GM18861 (cell line): Measurements from ENCODE around the gene NIPAL1.
A peak's percentile ranks its signal among the peaks of the same experiment; 100 is the strongest.
"Not testable (repeated sequence)": the region's sequence is repeated elsewhere in the genome, so short reads cannot be mapped to it uniquely, and the experiment has no call there.

Source experiments
- ATAC-seq: cut with Tn5 transposase; IDR thresholded peaks from one replicate; pipeline ENCODE4 v1.9.1; 2021; ENCODE audit not compliant: unreplicated experiment

Gene NIPAL1

DNA sequence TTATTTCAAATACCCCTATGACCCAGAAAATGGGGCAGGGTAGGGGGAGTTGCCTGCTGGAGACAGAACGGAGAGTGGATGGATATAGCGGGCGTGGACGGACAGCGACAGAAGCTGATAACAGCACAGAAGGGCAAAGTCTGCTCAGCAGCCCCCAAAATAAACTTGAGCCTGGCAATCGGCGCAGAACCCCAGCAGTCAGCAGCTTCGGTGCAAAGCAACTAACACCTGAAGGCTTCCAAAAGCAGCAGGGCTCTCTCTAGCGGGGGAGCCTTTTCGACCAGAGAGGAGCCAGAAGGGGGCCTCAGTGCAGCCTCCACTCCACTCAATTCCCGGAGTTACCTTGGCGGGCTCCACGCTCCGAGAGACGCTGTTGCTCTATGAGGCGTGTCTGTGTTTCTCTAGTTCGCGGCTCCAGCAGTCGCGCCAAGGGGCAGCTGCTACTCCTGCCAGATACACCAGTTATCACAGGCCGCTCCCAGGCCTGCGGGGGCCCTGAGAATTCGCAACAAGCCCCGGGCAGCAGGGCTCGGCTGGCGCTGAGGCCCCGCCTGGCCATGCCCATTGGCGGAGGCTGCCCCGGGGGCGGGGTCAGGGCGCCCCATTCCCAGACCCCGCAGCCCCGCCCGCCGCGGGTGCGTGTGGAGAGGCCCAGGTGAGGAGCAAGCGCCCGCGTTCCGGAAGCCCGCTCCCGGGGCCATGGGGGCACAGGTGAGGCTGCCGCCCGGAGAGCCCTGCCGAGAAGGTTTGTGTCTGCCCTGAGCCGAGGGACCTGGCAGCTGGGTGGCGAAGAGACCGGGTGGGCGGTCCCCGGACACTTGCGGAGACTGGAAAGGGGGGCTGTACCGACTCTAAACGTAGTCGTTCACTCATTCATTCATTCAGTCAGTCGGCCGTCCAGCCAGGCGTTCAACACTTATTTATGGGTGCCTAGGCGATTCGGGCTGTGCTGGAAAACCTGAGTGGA is at the start of gene NIPAL1, which contains the start of gene CNGA1:
Gene NIPAL1 (plus strand): TSS at position 632 of the 967 bp plus-strand sequence. CDS start 68 bp downstream, at position 700.
Gene CNGA1 (minus strand): TSS at position 541 of the 967 bp plus-strand sequence. CDS start 63,992 bp downstream, outside the sequence.
- peak; percentile 85 for ATAC-seq

- ATAC-seq, result no peak
Measured at GRCh38 chr4:47968847-47969246, 47.7 kb upstream of the NIPAL1 start.

DNA sequence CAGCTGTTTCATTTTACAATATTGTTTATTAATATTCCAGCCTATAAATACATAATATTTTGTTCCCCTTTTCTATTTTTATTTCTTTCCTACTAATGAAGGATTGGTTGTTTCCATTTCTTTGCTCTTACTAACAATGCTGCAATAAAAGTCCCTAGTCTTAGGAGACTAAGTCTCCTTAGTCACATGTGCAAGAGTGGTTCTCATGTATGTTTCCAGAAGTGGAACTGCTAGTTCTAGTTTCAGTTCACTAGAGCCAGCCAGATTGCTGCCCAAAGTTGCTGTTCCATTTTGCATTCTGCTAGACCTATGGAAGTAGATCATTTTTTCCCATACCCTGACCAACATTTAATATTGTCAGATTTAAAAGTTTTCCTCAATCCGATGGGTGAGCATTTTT is 44.4 kb upstream of the NIPAL1 start:
- ATAC-seq, result peak; percentile 80

DNA sequence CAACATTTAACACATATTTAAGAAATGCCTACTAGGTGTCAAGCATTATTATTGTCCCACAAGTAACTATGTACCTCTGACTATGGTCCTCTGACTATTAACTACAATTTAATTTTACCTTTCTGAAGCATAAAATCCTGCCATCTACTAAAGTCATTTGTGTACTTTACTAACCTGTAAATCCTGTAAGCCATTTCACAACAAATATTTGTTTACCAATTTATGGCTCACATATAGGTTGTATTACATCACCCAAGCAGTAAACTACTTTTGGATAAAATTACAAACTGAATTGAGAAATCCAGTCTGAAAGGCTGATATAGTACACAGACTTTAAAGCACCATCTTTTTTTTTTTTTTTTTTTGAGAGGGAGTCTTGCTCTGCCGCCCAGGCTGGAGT is 43.9 kb upstream of the NIPAL1 start:
- ATAC-seq, result no peak

DNA sequence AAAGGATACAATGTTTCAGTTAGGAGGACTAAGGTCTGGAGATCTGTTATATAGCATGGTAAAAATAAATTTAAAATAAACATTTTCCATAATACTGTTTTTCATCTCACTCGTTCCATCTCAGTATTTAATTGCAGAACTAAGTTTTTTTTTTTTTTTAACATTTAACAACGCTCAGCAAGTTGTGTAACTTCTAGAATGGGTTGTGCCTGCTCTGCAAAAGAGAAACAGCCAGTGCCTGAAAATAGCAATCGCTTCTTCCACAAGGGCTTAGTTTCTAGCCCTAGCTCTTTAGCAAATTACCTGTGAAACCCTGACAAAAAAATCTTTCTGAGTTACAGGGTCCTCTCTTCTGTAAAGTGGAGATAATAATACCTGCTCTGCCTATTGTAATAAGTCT is 42.0 kb upstream of the NIPAL1 start:
- no peak for ATAC-seq

DNA sequence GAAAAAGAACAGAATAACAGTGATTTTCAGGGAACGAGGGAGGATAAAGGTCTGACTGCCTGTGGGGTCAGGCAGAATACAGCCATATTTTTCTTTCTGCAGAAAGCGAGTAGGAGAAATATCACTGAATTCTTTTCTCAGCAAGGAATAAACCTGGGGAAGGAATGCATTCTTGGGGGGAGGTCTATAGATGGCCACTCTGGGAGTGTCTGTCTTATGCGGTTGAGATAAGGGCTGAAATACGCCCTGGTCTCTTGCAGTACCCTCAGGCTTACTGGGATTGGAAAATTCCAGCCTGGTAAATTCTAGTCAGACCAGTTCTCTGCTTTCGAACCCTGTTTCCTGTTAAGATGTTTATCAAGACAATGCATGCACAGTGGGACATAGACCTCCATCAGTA is 26.4 kb upstream of the NIPAL1 start:
- ATAC-seq, result no peak

- ATAC-seq, result not testable (repeated sequence)
Measured at GRCh38 chr4:47992475-47992874, 24.1 kb upstream of the NIPAL1 start.

- no peak for ATAC-seq
Measured at GRCh38 chr4:47996021-47996420, 20.6 kb upstream of the NIPAL1 start.

DNA sequence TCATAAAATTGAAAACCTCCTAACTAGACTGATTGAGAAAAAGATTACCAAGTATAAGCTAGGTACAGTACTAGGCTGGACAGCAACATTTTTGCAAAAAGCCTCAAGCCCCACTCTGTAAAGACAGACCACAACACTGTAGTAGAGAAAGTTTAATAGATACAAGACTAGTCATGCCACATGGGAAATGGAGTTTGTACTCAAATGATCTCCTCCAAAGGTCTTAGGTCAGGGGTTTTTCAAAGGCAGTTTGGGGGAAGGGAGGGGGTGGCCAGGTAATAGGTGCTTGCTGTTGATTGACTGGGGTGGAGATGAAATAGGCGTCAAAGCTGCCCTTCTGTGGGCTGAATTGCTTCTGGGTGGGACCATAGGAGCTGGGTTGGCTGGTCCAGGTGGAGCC is 14.3 kb upstream of the NIPAL1 start:
- ATAC-seq, result no peak

DNA sequence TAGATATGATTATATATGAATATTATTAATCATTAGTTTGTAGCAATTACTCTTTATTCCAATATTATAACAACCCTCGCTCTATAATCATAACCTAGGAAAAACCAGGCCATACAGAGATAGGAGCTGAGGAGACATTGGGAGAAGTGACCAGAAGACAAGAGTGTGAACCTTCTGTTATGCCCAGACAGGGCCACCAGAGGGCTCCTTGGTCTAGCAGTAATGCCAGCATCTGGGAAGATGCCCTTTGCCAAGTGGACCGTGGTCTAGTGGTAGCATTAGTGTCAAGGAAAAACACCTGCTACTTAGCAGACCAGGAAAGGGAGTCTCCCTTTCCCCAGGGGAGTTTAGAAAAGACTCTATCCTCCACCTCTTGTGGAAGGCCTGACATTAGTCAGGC is 13.0 kb upstream of the NIPAL1 start:
- ATAC-seq, result not testable (repeated sequence)

DNA sequence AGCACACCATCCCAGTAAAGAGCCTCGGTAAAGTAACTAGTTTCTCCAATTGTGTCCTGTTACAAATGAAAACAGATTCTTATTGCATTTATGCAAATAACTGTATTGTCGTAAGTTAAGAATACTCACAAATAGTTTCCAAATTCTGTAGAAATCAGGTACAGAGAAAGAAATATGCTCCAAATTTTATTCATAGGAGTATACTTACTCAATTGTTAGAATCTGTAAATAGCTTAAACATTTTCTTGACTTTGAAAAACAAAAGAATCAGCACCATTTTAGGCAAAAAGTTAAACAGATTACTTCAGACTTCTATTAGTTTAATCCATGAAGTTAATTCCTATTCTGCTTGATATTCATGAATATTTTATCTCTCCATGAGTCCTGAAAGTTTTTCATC is 10.8 kb upstream of the NIPAL1 start:
- no peak for ATAC-seq

DNA sequence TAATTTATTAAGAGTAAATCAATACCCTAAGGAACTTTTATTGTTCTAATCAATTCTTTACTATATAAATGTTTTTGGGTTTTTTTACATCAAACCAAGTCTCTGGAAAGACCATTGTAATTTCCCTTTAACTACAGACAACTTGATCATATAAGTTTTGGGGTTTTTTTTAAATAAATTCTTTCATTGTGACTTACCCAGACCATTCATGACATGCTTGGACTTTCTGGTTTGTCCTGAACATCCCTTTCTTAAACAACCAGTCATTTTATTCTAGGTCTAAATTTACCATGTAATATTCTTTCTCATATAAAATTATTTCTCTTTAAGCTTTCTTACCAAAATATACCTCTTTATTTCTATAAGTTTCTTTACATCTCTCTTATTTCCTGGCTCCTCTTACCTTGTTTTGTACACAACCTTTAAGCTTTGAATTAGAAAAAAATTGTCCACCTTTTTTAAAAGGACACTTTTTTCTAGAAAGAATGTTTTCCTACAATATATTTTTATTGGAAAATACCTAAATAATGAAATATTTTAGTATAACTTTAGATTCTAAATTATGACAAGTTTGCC is 8.5 kb upstream of the NIPAL1 start:
- no peak for ATAC-seq

- ATAC-seq, result not testable (repeated sequence)
Measured at GRCh38 chr4:48010906-48011305, 5.7 kb upstream of the NIPAL1 start.

- no peak for ATAC-seq
Measured at GRCh38 chr4:48011722-48012121, 4.8 kb upstream of the NIPAL1 start.

GRCh38 chr4:48012824-48013223 is 3.7 kb upstream of the NIPAL1 start:
- ATAC-seq, result no peak

GRCh38 chr4:48015216-48015615 is 1.4 kb upstream of the NIPAL1 start:
- ATAC-seq, result no peak

GRCh38 chr4:48015678-48016077 is 894 bp upstream of the NIPAL1 start:
- ATAC-seq, result no peak

GRCh38 chr4:48017108-48017571 is 568 bp downstream of the NIPAL1 start:
- ATAC-seq, result no peak

DNA sequence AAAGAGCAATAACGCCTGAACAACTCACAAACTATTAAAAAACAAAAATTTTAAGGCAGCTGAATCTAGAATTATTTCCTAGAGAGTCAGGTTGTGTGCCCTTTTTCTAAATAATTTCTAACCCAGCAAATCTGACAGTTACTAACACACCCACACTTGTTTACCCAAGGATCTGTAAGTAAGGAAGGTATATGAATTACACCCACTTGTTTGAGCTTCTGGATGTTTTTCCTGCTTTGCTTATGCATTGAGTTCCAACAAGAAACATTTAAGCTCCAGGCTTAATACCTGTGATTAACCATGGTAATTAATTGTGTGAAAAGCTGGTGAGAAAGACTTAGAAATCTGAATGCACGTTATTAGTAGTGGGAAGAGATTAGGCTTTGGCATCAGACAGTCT is 1.5 kb downstream of the NIPAL1 start:
- ATAC-seq, result no peak

DNA sequence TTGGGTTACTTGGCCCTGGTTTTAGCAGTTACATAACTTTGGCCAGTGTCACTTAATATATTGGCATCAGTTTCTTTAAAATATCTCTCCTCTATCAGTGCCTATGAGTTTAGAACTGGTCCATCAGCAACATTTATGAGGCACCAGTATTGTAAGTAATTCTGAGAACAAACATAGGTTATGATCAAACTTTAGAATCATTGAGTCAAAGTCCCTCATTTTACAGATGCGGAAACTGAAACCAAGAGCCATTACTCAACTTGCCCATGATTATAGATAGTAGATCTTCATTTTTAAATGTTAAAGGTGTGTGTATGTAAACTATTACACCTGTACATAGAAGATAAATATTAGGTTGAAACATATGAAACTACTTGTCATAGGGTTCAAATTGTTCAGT is 4.5 kb downstream of the NIPAL1 start:
- no peak for ATAC-seq

GRCh38 chr4:48022192-48022799 is 5.7 kb downstream of the NIPAL1 start:
- ATAC-seq, result no peak

GRCh38 chr4:48024522-48024921 is 8.0 kb downstream of the NIPAL1 start:
- no peak for ATAC-seq
